Karpas-422 (cell line): ENCODE measurements around the gene DNAJC19. TPM values are rescaled to one million over a fixed set of nuclear protein-coding genes. Genes with fewer than 3 reads are reported as not detected.

Source experiments
- DNase-seq: peaks from one replicate; pipeline ENCODE4 v3.0.0-alpha.2; 2015
- H2AFZ ChIP-seq: fragments of 200-600 bp; sonication (generic); 2 replicates; pipeline ENCODE4 v1.6.1; 2014; ENCODE audit warnings: antibody characterized with exemption, low read length, mixed read lengths
- H3K27ac ChIP-seq: fragments of 200-600 bp; sonication (generic); 2 replicates; pipeline ENCODE4 v1.5.1; 2014; ENCODE audit warnings: mild to moderate bottlenecking, low read length, moderate library complexity
- H3K27me3 ChIP-seq: fragments of 200-600 bp; sonication (generic); 2 replicates; pipeline ENCODE4 v1.6.1; 2014; ENCODE audit warnings: low read length, mixed read lengths
- H3K36me3 ChIP-seq: fragments of 200-600 bp; sonication (generic); 2 replicates; pipeline ENCODE4 v1.6.1; 2014; ENCODE audit warnings: low read length, mixed read lengths; ENCODE audit not compliant: insufficient read depth
- H3K4me1 ChIP-seq: fragments of 200-600 bp; sonication (generic); 2 replicates; pipeline ENCODE4 v1.6.1; 2014; ENCODE audit warnings: mild to moderate bottlenecking, low read length, mixed read lengths
- H3K4me2 ChIP-seq: fragments of 200-600 bp; sonication (generic); 2 replicates; pipeline ENCODE4 v1.6.1; 2014; ENCODE audit warnings: low read length, low read depth, mild to moderate bottlenecking; ENCODE audit not compliant: poor library complexity, severe bottlenecking
- H3K4me3 ChIP-seq: fragments of 200-600 bp; sonication (generic); 2 replicates; pipeline ENCODE4 v1.5.1; 2014; ENCODE audit warnings: mild to moderate bottlenecking, antibody characterized with exemption, low read length, mixed read lengths
- H3K79me2 ChIP-seq: fragments of 200-600 bp; sonication (generic); 2 replicates; pipeline ENCODE4 v1.6.1; 2014; ENCODE audit warnings: mild to moderate bottlenecking, low read length, mixed read lengths
- H3K9ac ChIP-seq: fragments of 200-600 bp; sonication (generic); 2 replicates; pipeline ENCODE4 v1.6.0; 2014; ENCODE audit warnings: low read length
- H3K9me2 ChIP-seq: fragments of 200-600 bp; sonication (generic), shearing (Covaris generic); replicated peaks from 2 replicates; pipeline ENCODE4 v1.6.0; 2014; ENCODE audit warnings: mild to moderate bottlenecking, low read length, moderate library complexity; ENCODE audit not compliant: insufficient read depth
- H3K9me3 ChIP-seq: fragments of 300-700, 200-600 bp; sonication (generic); 2 replicates; pipeline ENCODE4 v1.6.1; 2014; ENCODE audit warnings: low read length, mixed read lengths
- H4K20me1 ChIP-seq: fragments of 200-600 bp; sonication (generic); 2 replicates; pipeline ENCODE4 v1.6.1; 2014; ENCODE audit warnings: mild to moderate bottlenecking, antibody characterized with exemption, low read length, low read depth; ENCODE audit not compliant: insufficient read depth
- total RNA-seq: library from RNA; depleted of rRNA; stranded (reverse); fragments of >200 nt; shearing (Covaris generic); gene quantifications from 2 replicates; pipeline ENCODE4 v1.2.3, GENCODE V29; 2014; ENCODE audit warnings: low replicate concordance; rRNA removed

DNAJC19 gene
- total RNA-seq, 1 experiment from 2014 or later: 132 TPM

- Histone ChIP-seq H3K4me3 (no peak overlapping the region), H3K36me3 (peaks cover 75% of the 10 kb centered on the region), H3K27me3 (no peaks in the 10 kb centered on the region), H3K4me2 (no peak overlapping the region), H3K9me3 (no peaks in the 10 kb centered on the region), H3K79me2 (peaks cover 65% of the 10 kb centered on the region), H3K9ac (no peak overlapping the region), H2AFZ (no peak overlapping the region), H4K20me1 (no peaks in the 10 kb centered on the region), H3K9me2 (no peaks in the 10 kb centered on the region), H3K27ac (no peak overlapping the region), H3K4me1 (no peaks in the 10 kb centered on the region)
- peak; percentile 52 for DNase-seq
Observed at GRCh38 chr3:180961087-180961486, 28.4 kb downstream of the DNAJC19 start.

DNA sequence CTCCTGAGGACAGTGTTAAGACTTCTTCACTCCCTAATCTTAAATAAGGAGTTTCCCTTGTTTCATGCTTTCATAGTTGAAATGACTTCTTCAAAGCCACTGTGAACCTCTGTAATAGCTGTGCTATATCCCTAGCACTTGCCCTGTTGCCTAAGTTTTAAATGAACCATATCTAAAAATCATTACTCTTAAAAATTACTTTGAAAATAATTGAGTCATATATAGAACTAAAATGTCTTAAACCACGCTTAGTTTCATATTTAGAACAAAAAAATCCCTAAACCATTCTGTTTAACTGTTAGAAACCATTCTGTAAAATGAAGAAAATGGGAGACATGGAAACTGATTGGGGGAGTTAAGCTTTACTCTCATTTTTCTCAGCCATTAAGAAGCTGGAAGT, 29.8 kb downstream of the DNAJC19 start:
- H3K36me3 ChIP-seq: peaks cover 79% of the 10 kb centered on the region
- no peaks in the 10 kb centered on the region for H3K9me2 ChIP-seq
- no peak overlapping the region for H2AFZ ChIP-seq
- no peak overlapping the region for H3K27ac ChIP-seq
- H3K4me1 ChIP-seq: no peaks in the 10 kb centered on the region
- H3K9ac ChIP-seq: no peak overlapping the region
- peaks cover 65% of the 10 kb centered on the region for H3K79me2 ChIP-seq
- no peak overlapping the region for H3K4me3 ChIP-seq
- H3K4me2 ChIP-seq: no peak overlapping the region
- no peaks in the 10 kb centered on the region for H3K27me3 ChIP-seq
- no peak for DNase-seq
- H3K9me3 ChIP-seq: no peaks in the 10 kb centered on the region
- H4K20me1 ChIP-seq: no peaks in the 10 kb centered on the region

GRCh38 chr3:180947761-180948390, 41.7 kb downstream of the DNAJC19 start:
- Histone ChIP-seq H3K9ac (peak overlapping the region; percentile 22; the same call in 1 of the 2 replicates), H3K27ac (peak overlapping the region; percentile 85), H3K4me2 (peak overlapping the region; percentile 50), H2AFZ (no peak overlapping the region), H3K9me3 (no peaks in the 10 kb centered on the region), H3K4me1 (peaks cover 28% of the 10 kb centered on the region), H4K20me1 (no peaks in the 10 kb centered on the region), H3K36me3 (peaks cover 54% of the 10 kb centered on the region), H3K27me3 (no peaks in the 10 kb centered on the region), H3K4me3 (peak overlapping the region; percentile 16; the same call in 1 of the 2 replicates), H3K79me2 (peaks cover 92% of the 10 kb centered on the region), H3K9me2 (no peaks in the 10 kb centered on the region)
- DNase-seq: peak; percentile 80

DNA sequence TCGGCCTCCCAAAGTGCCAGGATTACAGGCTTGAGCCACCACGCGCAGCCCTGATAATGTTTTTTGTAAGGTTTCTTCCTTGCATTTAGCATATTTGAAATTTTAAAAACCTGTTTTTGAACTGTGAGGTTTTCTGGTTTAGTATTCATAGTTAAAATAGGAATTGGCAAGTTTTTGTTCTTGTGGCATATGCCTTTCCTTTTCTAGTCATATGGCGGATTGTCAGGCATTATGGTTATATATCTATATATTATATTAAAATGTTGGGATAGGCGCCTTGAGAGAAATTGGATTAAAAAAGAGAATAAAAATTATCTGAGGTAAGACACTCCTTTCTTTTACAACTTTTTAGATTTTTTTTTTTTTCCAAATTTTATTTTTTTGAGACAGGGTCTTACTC, 48.7 kb downstream of the DNAJC19 start:
- no peaks in the 10 kb centered on the region for H3K27me3 ChIP-seq
- H3K9me2 ChIP-seq: no peaks in the 10 kb centered on the region
- no peak for DNase-seq
- H2AFZ ChIP-seq: no peak overlapping the region
- H3K4me2 ChIP-seq: no peak overlapping the region
- peaks cover 96% of the 10 kb centered on the region for H3K79me2 ChIP-seq
- H3K9ac ChIP-seq: no peak overlapping the region
- peaks cover 38% of the 10 kb centered on the region for H3K36me3 ChIP-seq
- H3K4me3 ChIP-seq: no peak overlapping the region
- H4K20me1 ChIP-seq: no peaks in the 10 kb centered on the region
- no peaks in the 10 kb centered on the region for H3K9me3 ChIP-seq
- H3K27ac ChIP-seq: no peak overlapping the region
- H3K4me1 ChIP-seq: no peaks in the 10 kb centered on the region; the same call in 1 of the 2 replicates

- no peak overlapping the region for H2AFZ ChIP-seq
- no peak for DNase-seq
- H3K36me3 ChIP-seq: peaks cover 22% of the 10 kb centered on the region; the same call in 1 of the 2 replicates
- no peaks in the 10 kb centered on the region for H3K9me2 ChIP-seq
- no peak overlapping the region for H3K9ac ChIP-seq
- no peaks in the 10 kb centered on the region for H3K27me3 ChIP-seq
- H3K4me3 ChIP-seq: no peak overlapping the region
- peaks cover 15% of the 10 kb centered on the region for H3K4me1 ChIP-seq
- no peak overlapping the region for H3K4me2 ChIP-seq
- H3K79me2 ChIP-seq: peaks cover 100% of the 10 kb centered on the region
- H3K9me3 ChIP-seq: no peaks in the 10 kb centered on the region
- H4K20me1 ChIP-seq: peaks cover 14% of the 10 kb centered on the region; the same call in 1 of the 2 replicates
- H3K27ac ChIP-seq: no peak overlapping the region
Observed at GRCh38 chr3:180934638-180935037, 54.9 kb downstream of the DNAJC19 start.

Other genes starting within 250 kb of the DNAJC19 start
- 123 and 125 TPM in 2 replicates for gene FXR1, start 77.1 kb downstream of the DNAJC19 start, total RNA-seq